ENCODE measurements around the gene SHCBP1. TPM values are rescaled to one million over a fixed set of nuclear protein-coding genes. Genes with fewer than 3 reads are reported as not detected.
A peak's percentile ranks its signal among the peaks of the same experiment; 100 is the strongest.

The SHCBP1 gene
- total and polyA plus RNA-seq, 2 of the 13 experiments (the other 11 are each of a cell fraction or from before 2014, with no cell fraction given), result 15.7 to 33.0 TPM

- no peak; a peak in 1 of 4 replicates for TF ChIP-seq REST (IDR thresholded peaks at IDR 0.05; ENCODE audit: borderline replicate concordance in 1 of 2, low read depth in 1 of 2, low read length in 2 of 2)
- TF ChIP-seq SNAPC5 (CRISPR knock-in tag; IDR thresholded peaks at IDR 0.05; ENCODE audit: borderline replicate concordance), result no peak
- TF ChIP-seq ARID4A (CRISPR knock-in tag; IDR thresholded peaks at IDR 0.05; ENCODE audit: borderline replicate concordance), result peak; percentile 77
- TF ChIP-seq ZNF142 (CRISPR knock-in tag; IDR thresholded peaks at IDR 0.05), result no peak
- TF ChIP-seq TCF7L2 (IDR thresholded peaks at IDR 0.05; ENCODE audit: low read depth, low read length), result no peak
- TF ChIP-seq ZNF383 (CRISPR knock-in tag; IDR thresholded peaks at IDR 0.05; ENCODE audit: borderline replicate concordance), result no peak
- TF ChIP-seq ARNT2 (CRISPR knock-in tag; IDR thresholded peaks at IDR 0.05; ENCODE audit: low read depth), result peak; percentile 83
- no peak for TF ChIP-seq ZNF746 (CRISPR knock-in tag; IDR thresholded peaks at IDR 0.05)
- TF ChIP-seq RXRA (CRISPR knock-in tag; IDR thresholded peaks at IDR 0.05), result no peak; the same call in 1 of the 2 replicates
- TF ChIP-seq NBN (conservative IDR thresholded peaks at IDR 0.05), result no peak
Measured at GRCh38 chr16:46632778-46633733, 11.9 kb upstream of the SHCBP1 start (continued).

Measured in HepG2 (cell line).